Smooth muscle cell (in vitro differentiated cells): ENCODE results near the gene ABHD2. TPM values are rescaled to one million over a fixed set of nuclear protein-coding genes. Genes with fewer than 3 reads are reported as not detected.

Experiments
- DNase-seq: peaks from one replicate; lab custom pipeline; 2025; ENCODE audit not compliant: unreplicated experiment; lab: John Stamatoyannopoulos, UW
- H2AFZ ChIP-seq: fragments of 200-600 bp; sonication (generic); 2 replicates; pipeline ENCODE4 v1.6.0; 2016; ENCODE audit warnings: antibody characterized with exemption, low read depth, mild to moderate bottlenecking
- H3F3A ChIP-seq: fragments of 200-600 bp; sonication (generic); 2 replicates; pipeline ENCODE4 v1.6.0; 2017; ENCODE audit warnings: antibody characterized with exemption, low read depth
- H3K27ac ChIP-seq: fragments of 200-600 bp; sonication (generic); 2 replicates; pipeline ENCODE4 v1.5.1; 2016; ENCODE audit warnings: low read depth, mild to moderate bottlenecking
- H3K27me3 ChIP-seq: fragments of 200-600 bp; sonication (generic); 2 replicates; pipeline ENCODE4 v1.6.1; 2016; ENCODE audit warnings: low read depth, mild to moderate bottlenecking
- H3K36me3 ChIP-seq: fragments of 200-600 bp; sonication (generic); 2 replicates; pipeline ENCODE4 v1.5.1; 2016; ENCODE audit warnings: low read depth
- H3K4me1 ChIP-seq: fragments of 200-600 bp; sonication (generic); 2 replicates; pipeline ENCODE4 v1.5.1; 2016; ENCODE audit warnings: low read depth
- H3K4me2 ChIP-seq: fragments of 200-600 bp; sonication (generic); 2 replicates; pipeline ENCODE4 v1.6.0; 2016; ENCODE audit warnings: mild to moderate bottlenecking
- H3K4me3 ChIP-seq: fragments of 200-600 bp; sonication (generic); 2 replicates; pipeline ENCODE4 v1.5.1; 2016; ENCODE audit warnings: mild to moderate bottlenecking
- H3K79me2 ChIP-seq: fragments of 200-600 bp; sonication (generic); 2 replicates; pipeline ENCODE4 v1.6.0; 2016; ENCODE audit warnings: low read depth, mild to moderate bottlenecking
- H3K9ac ChIP-seq: fragments of 200-600 bp; sonication (generic); 2 replicates; pipeline ENCODE4 v1.6.0; 2016; ENCODE audit warnings: low read depth
- H3K9me3 ChIP-seq: fragments of 200-600 bp; sonication (generic); replicated peaks from 2 replicates; pipeline ENCODE4 v1.5.1; 2016; ENCODE audit warnings: low read depth
- H4K20me1 ChIP-seq: fragments of 200-600 bp; sonication (generic); 2 replicates; pipeline ENCODE4 v1.6.0; 2016; ENCODE audit warnings: low read depth
- CTCF ChIP-seq: fragments of 200-600 bp; sonication (generic); IDR thresholded peaks from 2 replicates; pipeline ENCODE4 v1.5.1; 2017; ENCODE audit warnings: borderline replicate concordance, mild to moderate bottlenecking, antibody characterized with exemption; ENCODE audit not compliant: insufficient read depth, poor library complexity, severe bottlenecking
- WGBS: methylation state at CpG from one replicate; pipeline ENCODE4 v1.1.7; 2016; ENCODE audit warnings: low lambda C conversion rate; 5-methylcytosine and 5-hydroxymethylcytosine counted together
- polyA plus RNA-seq: library from polyadenylated mRNA; unstranded; fragments of >200 nt; fragmentation: Nextera tagmentation; extraction: Ambion mirVana; gene quantifications from 2 replicates; pipeline ENCODE4 v1.2.1, GENCODE V29; 2016
- total RNA-seq: library from RNA; depleted of rRNA; stranded (reverse); fragments of >200 nt; gene quantifications from 2 replicates; pipeline ENCODE4 v1.2.3, GENCODE V29; 2014

The ABHD2 gene
- total and polyA plus RNA-seq, 2 experiments from 2014 or later: 9.4 to 23.9 TPM

DNA sequence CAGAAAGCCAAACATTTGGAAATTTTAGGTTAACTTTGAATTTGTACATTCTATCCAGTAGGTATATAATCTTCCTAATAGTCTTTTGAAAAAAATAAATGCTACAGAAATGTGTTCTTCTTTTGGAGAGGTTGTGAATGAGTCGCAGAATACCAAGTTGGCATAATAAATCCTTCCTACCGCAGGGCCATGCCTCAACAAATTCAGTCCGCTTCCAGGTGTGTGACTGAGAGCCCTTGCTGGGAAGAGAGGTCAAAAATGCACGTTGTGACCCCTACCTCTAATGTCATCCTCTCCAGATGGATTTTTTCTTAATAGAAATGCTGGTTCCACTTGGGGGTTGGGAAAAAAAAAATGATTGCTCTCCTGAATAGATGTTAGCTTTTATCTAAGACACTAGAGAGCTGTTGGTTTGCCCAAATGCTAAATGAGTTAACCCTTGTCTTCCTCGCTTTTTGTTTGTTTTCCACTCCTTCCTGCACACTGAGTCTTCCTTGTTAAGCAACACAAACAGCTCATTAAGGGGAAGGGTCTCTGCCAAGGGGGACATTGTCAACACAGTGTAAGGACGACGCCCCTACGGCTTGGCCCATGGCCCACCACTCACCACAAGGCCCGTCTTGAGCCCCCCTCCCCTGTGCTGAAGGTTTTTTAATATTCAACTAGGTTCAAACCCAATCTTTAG is 99.2 kb downstream of the ABHD2 start:
- Histone ChIP-seq H3K9ac (no peak overlapping the region), H3K27ac (no peak overlapping the region), H3K4me2 (no peak overlapping the region), H3K27me3 (no peaks in the 10 kb centered on the region), H3K9me3 (no peaks in the 10 kb centered on the region), H3K4me3 (no peak overlapping the region), H3K36me3 (no peaks in the 10 kb centered on the region), H3F3A (no peaks in the 10 kb centered on the region), H3K4me1 (no peaks in the 10 kb centered on the region), H3K79me2 (no peaks in the 10 kb centered on the region), H4K20me1 (no peaks in the 10 kb centered on the region), H2AFZ (no peak overlapping the region)
- TF ChIP-seq CTCF: no peak
- 98% methylated on average over 9 of the region's 9 CpGs for WGBS
- DNase-seq: no peak

GRCh38 chr15:89187986-89188514 is 99.8 kb downstream of the ABHD2 start:
- 96% methylated on average over 8 of the region's 8 CpGs for WGBS
- DNase-seq: no peak

GRCh38 chr15:89192136-89192535 is 103.9 kb downstream of the ABHD2 start:
- peaks cover 4% of the 10 kb centered on the region for H3K4me1 ChIP-seq
- H3K9me3 ChIP-seq: no peaks in the 10 kb centered on the region
- no peak for DNase-seq
- no peak overlapping the region for H3K4me2 ChIP-seq
- no peaks in the 10 kb centered on the region for H4K20me1 ChIP-seq
- no peak overlapping the region for H2AFZ ChIP-seq
- no peak overlapping the region for H3K4me3 ChIP-seq
- H3K36me3 ChIP-seq: no peaks in the 10 kb centered on the region
- no peaks in the 10 kb centered on the region for H3K27me3 ChIP-seq
- H3K79me2 ChIP-seq: no peaks in the 10 kb centered on the region
- no peak for TF ChIP-seq CTCF
- H3F3A ChIP-seq: no peaks in the 10 kb centered on the region
- 57% methylated on average over 2 of the region's 2 CpGs for WGBS
- no peak overlapping the region for H3K9ac ChIP-seq
- H3K27ac ChIP-seq: no peak overlapping the region

More at GRCh38 chr15:89187986-89188514, 99.8 kb downstream of the ABHD2 start:
- no peak overlapping the region for H3K27ac ChIP-seq
- no peak for TF ChIP-seq CTCF
- H2AFZ ChIP-seq: no peak overlapping the region
- no peak overlapping the region for H3K4me3 ChIP-seq
- no peak overlapping the region for H3K9ac ChIP-seq
- no peaks in the 10 kb centered on the region for H3K79me2 ChIP-seq
- no peaks in the 10 kb centered on the region for H3F3A ChIP-seq
- H3K27me3 ChIP-seq: no peaks in the 10 kb centered on the region
- no peak overlapping the region for H3K4me2 ChIP-seq
- H3K36me3 ChIP-seq: no peaks in the 10 kb centered on the region
- H3K4me1 ChIP-seq: no peaks in the 10 kb centered on the region
- H3K9me3 ChIP-seq: no peaks in the 10 kb centered on the region
- no peaks in the 10 kb centered on the region for H4K20me1 ChIP-seq

DNA sequence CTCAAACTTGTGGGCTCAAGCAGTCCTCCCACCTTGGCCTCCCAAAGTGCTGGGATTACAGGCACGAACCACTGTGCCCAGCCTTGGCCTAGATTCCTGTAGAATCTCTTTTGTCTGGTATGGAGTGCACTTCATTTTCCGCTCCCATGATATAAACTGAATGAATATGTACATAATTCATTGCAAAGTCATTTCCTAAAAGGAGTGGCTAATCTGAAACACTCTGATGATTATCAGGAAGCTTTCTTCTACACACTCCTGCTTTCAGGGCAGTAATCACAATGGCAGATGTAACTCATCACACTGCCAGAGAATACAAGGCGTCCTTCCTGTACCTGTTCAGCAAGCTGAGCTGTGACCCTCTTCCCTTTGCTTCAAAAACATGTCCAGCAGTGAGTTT is 104.5 kb downstream of the ABHD2 start:
- Histone ChIP-seq H3K9me3 (no peaks in the 10 kb centered on the region), H3K4me1 (peaks cover 10% of the 10 kb centered on the region), H2AFZ (no peak overlapping the region), H3K27ac (no peak overlapping the region), H3K36me3 (no peaks in the 10 kb centered on the region), H3K4me2 (no peak overlapping the region), H3K9ac (no peak overlapping the region), H3K79me2 (no peaks in the 10 kb centered on the region), H4K20me1 (no peaks in the 10 kb centered on the region), H3K4me3 (no peak overlapping the region), H3K27me3 (no peaks in the 10 kb centered on the region), H3F3A (no peaks in the 10 kb centered on the region)
- 96% methylated on average over 3 of the region's 3 CpGs for WGBS
- no peak for DNase-seq
- TF ChIP-seq CTCF: no peak
